Fibroblast of gingiva (primary cell): ENCODE measurements around the gene WSB1.
"Not testable (repeated sequence)": the region's sequence is repeated elsewhere in the genome, so short reads cannot be mapped to it uniquely, and the experiment has no call there.

Experiments
- DNase-seq: peaks from one replicate; pipeline ENCODE4 v3.0.0-alpha.2; 2011; ENCODE audit warnings: low read depth

Gene WSB1, protein sequence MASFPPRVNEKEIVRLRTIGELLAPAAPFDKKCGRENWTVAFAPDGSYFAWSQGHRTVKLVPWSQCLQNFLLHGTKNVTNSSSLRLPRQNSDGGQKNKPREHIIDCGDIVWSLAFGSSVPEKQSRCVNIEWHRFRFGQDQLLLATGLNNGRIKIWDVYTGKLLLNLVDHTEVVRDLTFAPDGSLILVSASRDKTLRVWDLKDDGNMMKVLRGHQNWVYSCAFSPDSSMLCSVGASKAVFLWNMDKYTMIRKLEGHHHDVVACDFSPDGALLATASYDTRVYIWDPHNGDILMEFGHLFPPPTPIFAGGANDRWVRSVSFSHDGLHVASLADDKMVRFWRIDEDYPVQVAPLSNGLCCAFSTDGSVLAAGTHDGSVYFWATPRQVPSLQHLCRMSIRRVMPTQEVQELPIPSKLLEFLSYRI

DNA sequence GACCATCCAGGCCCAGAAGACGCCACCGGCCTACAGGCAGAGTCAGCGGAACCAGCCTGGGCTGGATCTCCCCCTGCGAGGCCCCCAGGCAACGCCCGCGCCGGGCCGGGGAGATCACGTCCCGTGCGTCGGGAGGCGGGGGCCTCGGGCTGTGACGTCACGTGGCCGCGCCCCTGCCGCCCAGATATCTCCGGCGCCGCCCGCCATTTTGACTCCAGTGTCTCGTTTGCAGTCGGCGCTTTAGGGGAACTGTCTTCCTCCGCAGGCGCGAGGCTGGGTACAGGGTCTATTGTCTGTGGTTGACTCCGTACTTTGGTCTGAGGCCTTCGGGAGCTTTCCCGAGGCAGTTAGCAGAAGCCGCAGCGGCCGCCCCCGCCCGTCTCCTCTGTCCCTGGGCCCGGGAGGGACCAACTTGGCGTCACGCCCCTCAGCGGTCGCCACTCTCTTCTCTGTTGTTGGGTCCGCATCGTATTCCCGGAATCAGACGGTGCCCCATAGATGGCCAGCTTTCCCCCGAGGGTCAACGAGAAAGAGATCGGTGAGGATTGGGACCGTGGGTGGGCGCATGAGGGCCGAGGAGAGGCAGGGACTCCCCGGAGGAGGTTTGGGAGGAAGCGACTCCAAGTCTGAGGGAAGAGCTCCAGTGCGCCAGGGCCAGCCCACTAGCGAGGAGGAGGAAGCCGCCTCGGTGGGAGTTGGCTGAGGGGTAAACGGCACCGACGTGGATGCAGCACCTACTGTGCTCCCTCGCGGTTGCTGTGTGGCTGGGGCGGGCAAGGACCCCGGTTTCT lies at the start of gene WSB1:
Gene WSB1 (plus strand): TSS at position 217 of the 791 bp plus-strand sequence. CDS start 282 bp downstream, at position 499.
- DNase-seq, result peak; percentile 94

DNA sequence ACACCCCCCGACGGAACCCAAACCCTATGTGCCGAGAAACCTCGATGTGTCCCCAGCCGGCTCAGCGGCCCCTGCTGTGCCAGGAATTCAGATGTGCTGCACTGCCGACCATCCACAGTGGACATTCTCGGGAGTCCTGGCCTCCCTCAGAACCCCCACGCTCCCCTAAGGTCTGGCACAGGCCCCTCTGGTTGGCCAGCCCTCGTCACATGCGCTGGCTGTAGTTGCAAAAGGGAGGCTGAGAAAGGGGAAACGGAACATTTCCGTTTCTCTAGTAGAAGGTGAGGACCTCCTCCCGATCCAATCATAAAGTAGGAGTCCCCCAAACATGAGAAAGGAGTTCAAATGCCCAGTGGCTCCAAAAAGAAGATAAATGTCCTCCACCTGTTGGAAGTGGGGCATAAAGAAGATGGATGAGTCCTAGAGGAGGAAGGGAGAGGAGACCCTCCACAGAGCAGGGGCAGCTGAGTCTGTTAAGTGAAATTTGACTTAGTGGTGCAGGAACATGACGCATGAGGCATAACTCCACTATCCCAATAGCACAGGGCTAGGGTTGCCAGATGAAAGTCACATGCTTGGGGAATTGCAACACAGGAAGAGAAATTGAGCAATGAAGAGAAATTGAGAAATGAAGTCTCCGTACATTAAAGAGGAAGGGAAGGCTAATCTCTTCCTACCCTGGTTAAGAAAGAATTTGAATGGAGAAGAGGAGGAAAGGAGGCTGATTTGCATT lies 49.3 kb upstream of the WSB1 start:
- DNase-seq, result peak; percentile 97

DNA sequence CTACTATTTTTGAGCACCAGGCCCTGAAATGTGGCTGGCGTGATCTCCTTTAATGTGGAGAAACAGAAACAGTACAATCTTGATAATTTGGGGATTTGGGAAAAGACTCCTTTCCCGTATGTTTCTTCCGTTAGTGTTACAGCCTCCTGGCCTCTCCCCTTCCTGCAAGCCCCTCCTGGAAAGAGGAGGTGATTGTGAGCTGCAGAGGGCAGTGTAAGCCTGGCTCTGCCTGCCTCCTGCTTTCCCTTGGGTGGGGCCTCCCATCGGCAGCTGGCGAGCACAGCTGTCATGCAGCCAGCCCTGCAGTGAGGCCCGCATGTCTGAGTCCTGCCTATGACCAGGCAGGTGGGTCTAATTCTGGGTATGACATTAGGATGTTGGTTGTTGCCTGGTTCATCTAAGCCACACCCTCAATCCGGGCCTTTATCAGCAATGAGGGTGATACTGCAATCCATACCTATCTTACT lies 48.7 kb upstream of the WSB1 start:
- peak; percentile 95 for DNase-seq

DNA sequence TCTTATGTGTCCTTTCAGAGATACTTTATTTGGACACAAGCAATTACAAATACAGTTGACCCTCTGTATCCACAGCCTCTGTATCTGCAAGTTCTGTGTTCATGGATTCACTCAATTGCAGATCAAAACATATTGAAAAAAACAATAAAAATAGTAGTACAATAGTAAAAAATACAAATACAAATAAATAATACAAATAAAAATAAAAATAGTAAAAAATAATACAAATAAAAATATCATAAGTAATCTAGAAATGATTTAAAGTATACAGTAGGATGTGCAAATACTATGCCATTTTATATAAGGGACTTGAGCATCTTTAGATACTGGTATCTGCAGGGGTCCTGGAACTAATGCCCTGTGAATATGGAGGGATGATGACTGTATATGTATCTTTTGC lies 47.4 kb upstream of the WSB1 start:
- DNase-seq, result no peak

DNA sequence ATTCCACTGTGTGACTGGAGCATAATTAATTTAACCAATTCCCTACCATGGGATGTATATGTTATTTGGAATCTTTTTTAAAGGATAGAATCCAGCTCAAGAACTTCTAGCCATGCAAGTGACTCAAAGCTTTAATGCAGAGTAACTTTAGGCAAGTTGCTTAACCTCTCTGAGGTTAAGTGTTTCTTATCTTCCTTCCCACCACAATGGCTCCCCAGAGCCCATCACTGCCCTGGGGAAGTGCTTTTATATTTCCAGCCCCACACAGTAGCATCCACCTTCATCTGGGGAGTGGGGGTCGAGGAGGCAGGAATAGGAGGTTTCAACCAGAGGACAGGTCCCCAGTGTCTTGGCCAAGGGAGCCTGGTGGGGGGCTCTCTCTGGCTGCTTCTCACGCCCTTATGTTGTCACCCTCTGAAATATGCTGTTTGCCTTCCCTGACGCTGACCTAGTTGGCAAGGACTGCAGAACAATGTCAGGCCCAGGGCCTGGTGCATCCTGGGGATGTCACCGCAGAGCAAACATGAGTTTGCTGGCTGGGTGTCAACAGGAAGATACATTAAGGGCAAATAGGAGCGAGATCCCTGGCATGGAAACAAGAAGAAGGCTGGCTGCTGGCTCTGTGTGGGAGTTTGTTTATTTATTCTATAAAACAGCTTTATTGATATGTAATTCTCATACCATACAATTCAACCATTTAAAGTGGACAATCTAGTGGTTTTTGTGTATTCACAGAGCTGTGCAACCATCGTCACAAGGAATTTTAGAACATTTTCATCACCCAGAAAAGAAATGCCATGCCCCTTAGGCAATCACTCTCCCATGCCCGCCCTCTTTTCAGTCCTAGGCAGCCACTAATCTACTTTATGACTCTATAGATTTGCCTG lies 46.6 kb upstream of the WSB1 start:
- peak; percentile 99 for DNase-seq

DNA sequence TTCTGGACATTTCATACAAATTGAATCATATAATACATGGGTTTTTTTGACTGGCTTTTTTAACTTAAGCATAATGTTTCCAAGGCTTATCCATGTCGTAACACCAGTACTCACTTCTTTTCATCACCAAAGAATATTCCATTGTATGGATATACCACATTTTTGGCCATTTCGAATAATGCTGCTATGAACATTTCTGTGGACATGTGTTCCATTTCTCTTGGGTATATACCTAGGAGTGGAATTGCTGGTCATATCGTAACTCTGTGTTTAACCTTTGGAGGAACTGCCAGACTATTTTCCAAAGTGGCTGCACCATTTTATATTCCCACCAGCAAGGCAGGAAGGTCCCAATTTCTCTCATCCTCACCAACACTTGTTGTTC lies 46.0 kb upstream of the WSB1 start:
- no peak for DNase-seq

DNA sequence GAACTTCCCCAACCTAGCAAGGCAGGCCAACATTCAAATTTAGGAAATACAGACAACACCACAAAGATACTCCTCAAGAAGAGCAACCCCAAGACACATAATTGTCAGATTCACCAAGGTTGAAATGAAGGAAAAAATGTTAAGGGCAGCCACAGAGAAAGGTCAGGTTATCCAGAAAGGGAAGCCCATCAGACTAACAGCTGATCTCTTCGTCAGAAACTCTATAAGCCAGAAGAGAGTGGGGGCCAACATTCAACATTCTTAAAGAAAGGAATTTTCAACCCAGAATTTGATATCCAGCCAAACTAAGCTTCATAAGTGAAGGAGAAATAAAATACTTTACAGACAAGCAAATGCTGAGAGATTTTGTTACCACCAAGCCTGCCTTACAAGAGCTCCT lies 43.1 kb upstream of the WSB1 start:
- peak; percentile 48 for DNase-seq

DNA sequence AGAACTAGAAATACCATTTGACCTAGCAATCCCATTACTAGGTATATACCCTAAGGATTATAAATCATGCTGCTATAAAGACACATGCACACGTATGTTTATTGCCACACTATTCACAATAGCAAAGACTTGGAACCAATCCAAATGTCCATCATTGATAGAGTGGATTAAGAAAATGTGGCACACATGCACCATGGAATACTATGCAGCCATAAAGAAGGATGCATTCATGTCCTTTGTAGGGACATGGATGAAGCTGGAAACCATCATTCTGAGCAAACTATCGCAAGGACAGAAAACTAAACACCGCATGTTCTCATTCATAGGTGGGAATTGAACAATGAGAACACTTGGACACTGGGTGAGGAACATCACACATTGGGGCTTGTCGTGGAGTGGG lies 39.1 kb upstream of the WSB1 start:
- DNase-seq, result not testable (repeated sequence)

DNA sequence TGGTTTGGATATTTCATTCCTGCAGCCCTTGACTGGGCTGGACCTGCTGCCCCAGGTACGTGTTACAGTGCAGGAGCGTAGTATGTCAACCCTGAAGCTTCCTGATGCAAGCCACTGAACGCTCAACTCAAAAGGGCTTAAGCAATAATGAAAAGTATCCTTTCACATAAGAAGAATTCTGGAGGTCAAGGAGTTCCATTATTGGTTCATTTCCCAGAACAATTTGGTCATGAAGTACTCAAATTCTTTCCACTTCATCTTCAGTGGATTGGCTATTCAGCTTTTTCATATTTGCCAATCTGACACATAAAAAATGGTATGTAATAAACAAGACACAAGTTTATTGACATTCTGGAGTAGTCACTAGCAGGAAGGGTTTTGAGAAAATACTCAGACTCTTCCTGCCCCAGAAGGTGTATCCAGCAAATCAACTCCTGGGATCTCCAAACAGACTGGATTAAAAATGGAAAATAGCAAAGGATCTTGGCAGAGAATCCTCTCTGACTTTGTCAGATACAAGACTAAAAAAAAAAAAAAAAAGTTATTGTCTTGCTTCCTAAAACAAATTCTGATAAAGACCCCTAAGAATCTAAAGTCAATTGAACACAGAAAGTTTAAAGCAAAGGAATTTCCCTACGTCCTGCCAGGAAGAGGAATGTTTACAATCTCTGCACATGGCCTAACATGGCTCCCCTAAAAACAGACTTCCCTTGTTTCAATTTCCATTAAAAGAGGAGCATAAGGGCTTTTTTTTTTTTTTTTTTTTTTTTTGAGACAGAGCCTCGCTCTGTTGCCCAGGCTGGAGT lies 37.5 kb upstream of the WSB1 start:
- DNase-seq, result peak; percentile 97

DNA sequence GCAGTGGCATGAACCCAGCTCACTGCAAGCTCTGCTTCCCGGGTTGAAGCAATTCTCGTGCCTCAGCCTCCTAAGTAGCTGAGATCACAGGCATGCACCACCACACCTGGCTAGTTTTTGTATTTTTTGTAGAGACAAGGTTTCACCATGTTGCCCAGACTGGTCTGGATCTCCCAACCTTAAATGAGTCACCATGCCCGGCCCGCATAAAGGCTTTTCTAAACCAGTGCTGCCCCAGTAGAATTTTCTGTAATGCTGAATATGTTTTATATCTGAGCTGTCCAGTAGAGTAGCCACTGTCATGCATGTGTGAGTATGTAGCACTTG lies 36.9 kb upstream of the WSB1 start:
- DNase-seq, result no peak

DNA sequence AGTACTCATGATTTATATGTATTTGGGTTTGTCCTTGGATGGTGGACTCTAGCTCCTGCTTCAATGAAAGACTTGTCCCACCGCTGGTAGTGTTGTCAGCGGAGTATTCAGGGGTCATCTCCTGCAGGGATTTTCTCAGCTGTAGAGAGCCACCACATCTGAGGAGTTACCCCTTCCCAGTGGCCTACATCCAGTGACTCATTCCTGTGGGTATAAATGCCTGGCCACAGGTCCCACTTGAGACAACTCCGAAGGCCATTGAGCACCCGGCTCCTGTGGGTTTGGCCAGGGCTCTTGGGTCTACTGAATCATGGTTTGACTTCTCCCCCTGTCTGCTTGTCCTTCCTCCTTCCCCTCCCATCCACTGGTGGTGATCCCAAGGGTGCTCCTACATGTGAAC lies 34.6 kb upstream of the WSB1 start:
- DNase-seq, result no peak

DNA sequence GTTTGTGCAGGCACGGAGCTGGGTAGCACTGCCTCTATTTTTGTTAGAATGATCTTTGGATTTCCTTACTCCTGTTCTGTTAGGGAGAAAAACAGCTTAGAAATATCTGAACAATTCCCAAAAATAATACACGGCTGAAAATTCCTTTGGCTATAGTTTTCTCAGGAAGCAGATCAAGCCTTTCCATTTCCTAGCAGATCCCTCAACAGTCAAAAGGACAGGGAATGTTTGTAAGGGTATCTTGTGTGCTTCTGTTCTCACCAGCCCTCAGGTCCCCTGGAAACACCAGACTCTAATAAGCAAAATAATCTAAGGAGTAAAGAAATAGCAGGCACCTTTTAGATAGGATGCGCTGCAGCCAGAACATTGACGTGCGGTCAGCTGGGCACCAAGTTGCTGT lies 30.5 kb upstream of the WSB1 start:
- DNase-seq, result no peak

DNA sequence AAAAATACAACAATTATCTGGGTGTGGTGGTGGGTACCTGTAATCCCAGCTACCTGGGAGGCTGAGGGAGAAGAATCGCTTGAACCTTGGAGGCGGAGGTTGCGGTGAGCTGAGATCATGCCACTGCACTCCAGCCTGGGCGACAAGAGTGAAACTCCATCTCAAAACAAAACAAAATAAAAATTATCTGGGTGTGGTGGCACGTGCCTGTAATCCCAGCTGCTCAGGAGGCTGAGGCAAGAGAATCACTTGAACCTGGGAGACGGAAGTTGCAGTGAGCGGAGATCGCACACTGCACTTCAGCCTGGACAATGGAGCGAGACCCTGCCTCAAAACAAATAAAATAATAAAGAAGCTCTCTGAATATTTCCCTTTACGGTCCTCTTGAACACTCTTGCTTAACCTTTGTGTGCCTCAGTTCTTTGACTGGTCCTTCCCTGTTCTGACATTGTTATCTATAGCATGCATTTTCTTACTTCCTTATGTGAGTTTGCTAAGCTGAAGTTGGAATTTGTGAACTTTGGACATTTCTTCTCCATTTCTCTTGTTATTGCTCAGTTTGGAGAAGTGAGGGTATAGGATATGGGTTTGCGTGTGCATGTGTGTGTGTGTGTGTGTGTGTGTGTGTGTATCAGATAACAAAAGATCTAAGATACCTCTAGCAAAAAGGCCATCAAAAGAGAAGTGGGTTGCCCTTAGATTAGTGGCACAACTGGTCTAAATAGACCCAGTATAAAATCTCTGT lies 29.7 kb upstream of the WSB1 start:
- no peak for DNase-seq

DNA sequence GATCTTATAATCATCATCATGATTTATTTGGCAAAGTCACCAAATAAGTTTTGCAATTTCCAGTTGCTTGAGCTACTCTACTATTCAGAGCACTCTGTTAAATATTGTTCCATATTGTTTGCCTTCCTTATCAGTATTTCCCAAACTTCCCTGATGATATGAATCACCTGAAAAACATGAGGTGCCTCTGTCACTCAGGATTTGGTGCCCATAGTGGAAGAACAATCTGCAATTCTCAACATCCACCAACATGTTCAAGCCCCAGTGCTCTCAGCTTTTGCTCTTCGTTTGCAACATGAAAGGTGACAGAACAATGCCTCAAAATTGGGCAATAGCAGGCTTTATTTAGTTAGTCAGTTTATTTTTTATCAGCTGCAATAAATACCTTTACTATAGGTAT lies 28.6 kb upstream of the WSB1 start:
- no peak for DNase-seq

DNA sequence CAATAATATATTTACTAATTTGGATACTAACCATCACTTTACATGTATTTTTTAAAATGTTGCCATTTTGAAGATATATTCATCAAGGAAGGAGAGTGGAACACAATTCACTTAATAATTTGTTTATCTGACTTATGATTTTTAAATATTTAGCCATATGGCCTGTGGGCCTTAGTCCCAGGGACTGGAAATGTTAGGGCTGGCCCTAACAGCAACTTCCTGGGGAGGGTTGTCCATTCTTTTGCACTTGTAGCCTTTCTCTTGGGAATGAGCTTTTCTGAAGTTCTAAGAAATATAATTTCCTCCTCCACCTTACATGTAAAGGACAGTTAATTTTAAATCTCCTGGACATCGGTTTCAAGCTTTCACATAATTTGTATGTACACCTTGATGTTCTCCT lies 27.7 kb upstream of the WSB1 start:
- DNase-seq, result no peak

DNA sequence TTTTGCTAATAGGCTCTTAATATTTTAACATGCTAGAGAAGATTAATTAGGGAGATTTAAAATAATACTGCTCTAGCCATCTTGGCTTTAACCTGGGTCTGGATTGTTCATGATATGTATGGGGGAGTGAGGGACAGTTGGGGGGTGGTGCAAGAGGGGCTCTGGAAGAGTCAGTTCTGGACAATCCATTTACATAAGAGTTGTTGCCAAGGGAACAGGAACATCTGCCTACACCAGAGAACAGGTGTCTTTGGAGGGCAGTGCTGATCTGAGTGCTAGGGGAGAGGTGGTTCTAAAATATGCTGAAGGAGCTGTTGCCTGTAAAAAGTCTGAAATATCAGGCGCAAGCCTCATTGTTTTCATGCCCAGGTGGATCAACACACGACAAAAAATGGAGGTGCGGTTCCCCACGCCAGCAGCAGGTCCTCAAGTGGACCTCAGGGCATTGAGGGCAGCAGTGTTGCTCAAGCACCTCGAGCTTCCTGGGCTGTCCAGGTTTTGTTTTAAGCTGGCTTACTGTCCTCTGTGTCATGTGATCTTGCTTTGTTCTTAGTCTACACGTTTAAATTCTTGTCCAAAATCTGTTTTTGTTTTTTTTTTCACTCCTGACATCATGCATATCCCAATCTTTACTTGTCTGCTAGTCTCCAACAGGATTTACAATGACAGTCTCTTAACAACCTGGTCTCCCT lies 25.4 kb upstream of the WSB1 start:
- DNase-seq, result no peak

DNA sequence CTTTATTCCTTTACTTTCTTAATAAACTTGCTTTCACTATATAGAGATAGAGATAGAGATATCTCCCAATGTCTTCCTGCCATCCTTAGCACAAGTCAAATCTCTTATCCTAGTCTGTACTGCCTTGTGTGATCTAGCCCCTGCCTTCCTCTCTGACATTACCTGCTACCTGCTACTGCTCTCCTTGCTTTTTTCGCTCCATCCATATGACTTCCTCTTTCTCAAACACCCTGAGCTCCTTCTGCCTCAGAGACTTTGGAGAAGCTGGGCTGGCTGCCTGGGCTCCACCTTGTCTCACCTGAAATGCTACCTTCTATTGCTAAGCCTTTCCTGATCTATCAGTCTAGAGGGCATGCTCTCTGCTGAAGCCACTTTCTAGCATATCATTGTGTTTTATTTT lies 24.7 kb upstream of the WSB1 start:
- DNase-seq, result no peak

DNA sequence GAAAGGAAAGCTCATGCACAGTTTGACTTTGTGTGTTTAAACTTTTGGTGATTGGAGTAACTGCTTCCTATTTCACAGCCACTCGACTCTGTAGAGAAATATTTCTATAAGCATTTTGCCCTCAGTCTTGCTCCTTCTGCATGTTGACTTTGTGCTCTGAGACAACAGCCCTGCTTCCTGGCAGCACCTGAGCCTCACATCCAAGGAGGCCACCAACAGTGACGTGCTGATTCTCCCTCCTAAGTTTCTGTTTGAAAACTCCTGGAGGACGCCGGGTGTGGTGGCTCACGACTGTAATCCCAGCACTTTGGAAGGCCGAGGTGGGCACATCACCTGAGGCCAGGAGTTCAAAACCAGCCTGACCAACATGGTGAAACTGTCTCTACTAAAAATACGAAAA lies 23.9 kb upstream of the WSB1 start:
- no peak for DNase-seq

DNA sequence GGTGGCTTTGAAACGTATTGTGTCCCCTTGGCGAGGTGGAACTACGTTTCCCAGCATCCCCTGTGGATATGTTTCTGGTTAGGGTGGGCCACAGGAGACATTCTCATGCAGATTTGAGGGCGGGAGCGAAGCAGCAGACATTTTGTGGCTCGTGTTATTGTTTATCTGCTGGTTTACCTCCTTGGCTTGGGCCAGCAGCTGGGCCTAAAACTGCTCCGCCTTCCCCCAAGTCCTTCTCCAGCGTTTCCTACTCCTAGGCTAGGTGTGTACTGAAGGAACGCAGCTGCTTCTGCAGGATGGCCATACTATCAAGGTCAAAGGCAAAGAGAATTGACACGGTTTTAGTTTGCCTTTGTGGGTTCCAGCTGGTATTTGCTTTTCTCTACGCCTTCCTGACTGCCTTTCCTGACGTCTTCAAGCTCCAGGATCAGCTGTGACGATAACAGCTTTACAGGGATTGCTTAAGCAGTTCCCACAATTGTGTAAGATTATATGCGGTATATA lies 17.2 kb upstream of the WSB1 start:
- DNase-seq, result no peak
